Left lung (tissue), 10 donors: ENCODE results near the gene SNX14. TPM values are rescaled to one million over a fixed set of nuclear protein-coding genes. Genes with fewer than 3 reads are reported as not detected.
A peak's percentile ranks its signal among the peaks of the same experiment; 100 is the strongest.

ENCODE experiments used
- ATAC-seq: fragments of 200-7000 bp; cut with Tn5 transposase; one replicate; pipeline ENCODE4 v1.9.1; 2020; ENCODE audit warnings: moderate library complexity
- DNase-seq, 4 donors: peaks; one replicate each; pipeline ENCODE4 v3.0.0-alpha.2; 2013 to 2020
- H3K27ac ChIP-seq, 2 donors: fragments of 200-600 bp; sonication (generic) in 1 of 2; one replicate each; pipeline versions ENCODE4 v1.5.0 to v1.8.0; 2020 to 2021
- H3K27me3 ChIP-seq, 2 donors: fragments of 200-600 bp; sonication (generic) in 1 of 2; one replicate each; pipeline versions ENCODE4 v1.5.0 to v1.8.0; 2020 to 2021
- H3K36me3 ChIP-seq, 2 donors: fragments of 200-600 bp; sonication (generic) in 1 of 2; one replicate each; pipeline versions ENCODE4 v1.5.0 to v1.8.0; 2020 to 2021
- H3K4me1 ChIP-seq, 2 donors: fragments of 200-600 bp; one replicate each; pipeline ENCODE4 v1.8.0; 2021
- H3K4me3 ChIP-seq, 2 donors: fragments of 200-600 bp; sonication (generic) in 1 of 2; one replicate each; pipeline versions ENCODE4 v1.5.0 to v1.8.0; 2020 to 2021; ENCODE audit warnings: mild to moderate bottlenecking in 1 of 2
- H3K9me3 ChIP-seq, 2 donors: fragments of 200-600 bp; sonication (generic) in 1 of 2; one replicate each; pipeline versions ENCODE4 v1.5.0 to v1.8.0; 2020 to 2021
- intact Hi-C, 2 donors: fragments of 100-400 bp; cut with DNase I; formaldehyde crosslinking; loops; one replicate each; pipeline versions ENCODE4 v1.11.2 to v1.14.2; 2022
- polyA plus RNA-seq, 6 donors: library from polyadenylated mRNA; unstranded; fragments of 120-200 nt; gene quantifications; one replicate each; pipeline ENCODE4 v1.2.1, GENCODE V29; 2013; ENCODE audit not compliant: insufficient read length in 6 of 6
- total RNA-seq, 2 donors: library from RNA; stranded (reverse); fragmentation: NEBNext Ultra II Directional; extraction: Animal tissue kit (Norgen Biotek cat#: 25700); gene quantifications; one replicate each; pipeline ENCODE4 v1.2.1, GENCODE V29; 2021
- TF ChIP-seq, protein P1 (sequence below), 2 donors: fragments of 200-600 bp; sonication (generic) in 1 of 2; IDR thresholded peaks; one replicate each; pipeline versions ENCODE4 v1.5.0 to v1.8.0; 2021; ENCODE audit warnings: antibody characterized with exemption in 2 of 2
- donor health status: DM: no; HTN: yes; CAD: no.
- donor health status: DM: no; HTN: no; CAD: no.

The SNX14 gene
- total and polyA plus RNA-seq, 8 donors = 79.9 to 150 (median 125) TPM

DNA sequence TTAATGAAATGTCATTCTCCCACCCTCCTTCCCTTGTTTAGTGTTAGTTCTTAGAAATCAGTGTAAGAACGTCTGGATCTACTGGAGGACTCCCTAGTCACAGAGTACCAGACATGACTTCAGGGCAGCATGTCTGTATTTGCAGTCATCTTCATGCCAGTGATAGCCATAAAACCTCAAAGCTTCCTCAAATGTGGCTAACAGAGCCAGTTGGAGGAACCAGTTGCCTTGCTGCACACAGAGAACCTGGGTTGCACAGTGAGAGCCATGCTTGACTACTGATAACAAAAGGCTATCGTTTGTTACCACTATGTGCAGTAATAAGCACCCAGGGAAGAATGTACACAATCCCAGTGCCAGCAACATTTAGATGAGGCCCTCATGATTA is 123.6 kb downstream of the SNX14 start:
- Histone ChIP-seq H3K9me3 (no peaks in the 10 kb centered on the region), H3K36me3 (no peaks in the 10 kb centered on the region), H3K27ac (no peak overlapping the region), H3K27me3 (no peaks in the 10 kb centered on the region), H3K4me1 (peaks cover 0 to 8% of the 10 kb centered on the region in 2 donors), H3K4me3 (no peak overlapping the region)
- intact Hi-C loops = loop anchor here in 1 of 2 donors (10.0 kb wide), 1 partner anchor 115 kb away; no protein-coding TSS in a partner anchor
- ATAC-seq = no peak
- no peak for DNase-seq
- TF ChIP-seq, protein P1, sequence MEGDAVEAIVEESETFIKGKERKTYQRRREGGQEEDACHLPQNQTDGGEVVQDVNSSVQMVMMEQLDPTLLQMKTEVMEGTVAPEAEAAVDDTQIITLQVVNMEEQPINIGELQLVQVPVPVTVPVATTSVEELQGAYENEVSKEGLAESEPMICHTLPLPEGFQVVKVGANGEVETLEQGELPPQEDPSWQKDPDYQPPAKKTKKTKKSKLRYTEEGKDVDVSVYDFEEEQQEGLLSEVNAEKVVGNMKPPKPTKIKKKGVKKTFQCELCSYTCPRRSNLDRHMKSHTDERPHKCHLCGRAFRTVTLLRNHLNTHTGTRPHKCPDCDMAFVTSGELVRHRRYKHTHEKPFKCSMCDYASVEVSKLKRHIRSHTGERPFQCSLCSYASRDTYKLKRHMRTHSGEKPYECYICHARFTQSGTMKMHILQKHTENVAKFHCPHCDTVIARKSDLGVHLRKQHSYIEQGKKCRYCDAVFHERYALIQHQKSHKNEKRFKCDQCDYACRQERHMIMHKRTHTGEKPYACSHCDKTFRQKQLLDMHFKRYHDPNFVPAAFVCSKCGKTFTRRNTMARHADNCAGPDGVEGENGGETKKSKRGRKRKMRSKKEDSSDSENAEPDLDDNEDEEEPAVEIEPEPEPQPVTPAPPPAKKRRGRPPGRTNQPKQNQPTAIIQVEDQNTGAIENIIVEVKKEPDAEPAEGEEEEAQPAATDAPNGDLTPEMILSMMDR (IDR thresholded peaks at IDR 0.05) = no peak

DNA sequence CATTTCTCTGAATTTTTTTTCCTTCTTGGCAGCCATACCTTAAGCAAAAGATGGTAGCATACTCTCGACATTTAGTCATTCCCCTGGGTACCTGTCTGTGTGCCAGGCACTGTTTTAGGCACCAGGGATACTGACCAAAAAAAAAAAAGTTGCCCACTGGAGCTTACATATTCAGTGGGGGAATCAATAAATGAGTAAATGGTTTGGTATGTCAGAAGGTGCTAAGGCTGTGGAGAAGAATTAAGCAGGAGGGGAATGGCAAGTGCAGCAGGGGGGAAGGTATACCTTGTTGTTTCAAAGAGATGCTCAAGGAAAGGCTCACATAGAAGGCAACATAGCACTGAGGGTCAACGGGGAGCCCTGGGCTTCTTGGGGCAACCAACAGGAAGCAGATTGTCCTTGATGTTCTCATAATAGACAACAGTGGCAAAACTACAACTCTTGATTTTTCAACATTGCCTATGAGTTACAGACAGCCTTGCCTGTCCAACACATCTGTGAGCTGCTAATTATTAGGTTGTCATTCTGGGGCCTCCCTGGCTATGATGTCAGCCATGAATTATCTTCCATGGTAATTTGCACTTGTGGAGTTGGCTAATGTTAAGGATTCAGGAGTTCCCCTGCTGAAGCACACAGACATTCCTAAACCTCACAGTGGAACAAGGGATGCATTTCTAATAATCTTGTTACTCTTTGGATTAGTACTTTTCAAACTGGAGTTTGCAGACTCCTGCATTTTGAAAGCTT is 124.2 kb downstream of the SNX14 start:
- peaks cover 0 to 14% of the 10 kb centered on the region in 2 donors for H3K4me1 ChIP-seq
- no peaks in the 10 kb centered on the region for H3K27me3 ChIP-seq
- intact Hi-C loops = loop anchor here in 1 of 2 donors (10.0 kb wide), 1 partner anchor 115 kb away; no protein-coding TSS in a partner anchor
- TF ChIP-seq, protein P1 (IDR thresholded peaks at IDR 0.05) = no peak
- ATAC-seq (no peak), DNase-seq (no peak)
- H3K9me3 ChIP-seq = no peaks in the 10 kb centered on the region
- H3K36me3 ChIP-seq = no peaks in the 10 kb centered on the region
- no peak overlapping the region for H3K4me3 ChIP-seq
- H3K27ac ChIP-seq = no peak overlapping the region

- intact Hi-C loops = no loop called here
- H3K27ac ChIP-seq = no peak overlapping the region
- ATAC-seq (no peak), DNase-seq (no peak)
- H3K4me1 ChIP-seq = peaks cover 0 to 22% of the 10 kb centered on the region in 2 donors
- no peaks in the 10 kb centered on the region for H3K9me3 ChIP-seq
- H3K4me3 ChIP-seq = no peak overlapping the region
- no peaks in the 10 kb centered on the region for H3K36me3 ChIP-seq
- H3K27me3 ChIP-seq = no peaks in the 10 kb centered on the region
- TF ChIP-seq, protein P1 (IDR thresholded peaks at IDR 0.05) = no peak
These were observed 125.3 kb downstream of the SNX14 start for GRCh38 chr6:85468326-85468725.

- intact Hi-C loops = no loop called here
- TF ChIP-seq, protein P1 (IDR thresholded peaks at IDR 0.05) = no peak
- no peaks in the 10 kb centered on the region for H3K36me3 ChIP-seq
- H3K4me1 ChIP-seq = peaks cover 0 to 32% of the 10 kb centered on the region in 2 donors
- H3K9me3 ChIP-seq = no peaks in the 10 kb centered on the region
- no peak overlapping the region for H3K4me3 ChIP-seq
- ATAC-seq (no peak), DNase-seq (no peak)
- no peaks in the 10 kb centered on the region for H3K27me3 ChIP-seq
- no peak overlapping the region for H3K27ac ChIP-seq
These were observed 127.9 kb downstream of the SNX14 start for GRCh38 chr6:85465762-85466161.

- Histone ChIP-seq H3K4me3 (no peak overlapping the region), H3K9me3 (no peaks in the 10 kb centered on the region), H3K4me1 (peaks cover 0 to 32% of the 10 kb centered on the region in 2 donors), H3K27ac (peak overlapping the region; percentile 35 to 48), H3K36me3 (no peaks in the 10 kb centered on the region), H3K27me3 (no peaks in the 10 kb centered on the region)
- DNase-seq (no peak), ATAC-seq (peak; percentile 48)
- TF ChIP-seq, protein P1 (IDR thresholded peaks at IDR 0.05) = no peak
- intact Hi-C loops = no loop called here
These were observed 128.9 kb downstream of the SNX14 start for GRCh38 chr6:85464722-85465150.
